ENCODE measurements around the gene ALG12. TPM values are rescaled to one million over a fixed set of nuclear protein-coding genes. Genes with fewer than 3 reads are reported as not detected.

The ALG12 gene
- polyA plus RNA-seq, 3 donors, result 7.2 to 9.5 (median 9.0) TPM

DNA sequence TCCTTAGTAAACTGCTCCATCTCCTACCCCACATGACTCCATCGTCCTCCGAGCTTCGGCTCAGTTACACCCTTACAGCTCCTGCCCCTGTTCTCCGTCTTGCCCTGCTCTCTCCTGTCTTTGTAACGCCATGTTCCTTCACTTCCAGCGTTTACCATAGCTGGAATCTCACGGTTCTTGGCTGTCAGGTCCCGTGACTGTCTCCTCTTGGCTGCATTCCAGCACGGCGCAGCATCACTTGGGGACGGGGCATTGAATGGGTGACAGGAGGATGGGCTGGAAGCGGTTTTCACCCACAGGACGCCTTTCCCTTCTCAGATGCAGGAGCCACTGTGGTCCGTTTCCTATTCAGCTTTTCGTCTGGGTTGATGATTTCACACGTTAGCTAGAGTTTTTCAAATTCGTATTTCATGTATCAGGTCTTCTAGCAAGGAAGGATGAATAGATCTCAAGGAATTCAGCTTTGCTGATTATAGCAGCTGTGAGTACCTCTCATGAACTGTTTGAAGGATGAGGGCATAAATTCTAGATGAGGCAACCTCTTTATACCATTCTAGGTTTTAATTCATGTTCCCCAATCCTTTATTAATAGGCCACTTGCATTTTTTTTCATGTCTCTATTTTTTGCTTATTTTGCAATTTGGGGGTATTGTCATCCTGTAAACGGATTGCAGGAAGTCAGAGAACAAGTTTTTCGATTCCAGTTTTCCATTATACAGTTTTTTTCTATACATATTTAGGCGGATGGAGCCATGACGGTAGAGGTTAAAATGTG lies 35.5 kb downstream of the ALG12 start:
- Mint-ChIP-seq H3K4me1 (peaks cover 10% of the 10 kb centered on the region), H3K9me3 (peaks cover 13 to 55% (median 39%) of the 10 kb centered on the region in 7 donors), H3K4me3 (no peak overlapping the region), H3K36me3 (peaks cover 54 to 70% of the 10 kb centered on the region in 2 donors), H3K27ac (no peak overlapping the region), H3K27me3 (ENCODE audit: low read depth in 3 of 3) (peaks cover 0 to 2% (median 0%) of the 10 kb centered on the region in 3 donors)
- DNase-seq, result no peak
- H3K9me3 ChIP-seq (replicated peaks in 1 of 2; ENCODE audit: control insufficient read depth in 1 of 2, insufficient read depth in 1 of 2, low read length in 2 of 2), result peaks cover 12 to 57% of the 10 kb centered on the region in 2 donors
- H3K79me2 ChIP-seq (ENCODE audit: insufficient read depth, low read length), result peaks cover 86% of the 10 kb centered on the region
- H2AFZ ChIP-seq (ENCODE audit: insufficient read depth, low read depth, low read length, poor library complexity, severe bottlenecking), result no peak overlapping the region
- H4K20me1 ChIP-seq (ENCODE audit: insufficient read depth, low read length), result peaks cover 32% of the 10 kb centered on the region
- intact Hi-C loops (cut with micrococcal nuclease), result no loop called here
- TF ChIP-seq, protein P1, sequence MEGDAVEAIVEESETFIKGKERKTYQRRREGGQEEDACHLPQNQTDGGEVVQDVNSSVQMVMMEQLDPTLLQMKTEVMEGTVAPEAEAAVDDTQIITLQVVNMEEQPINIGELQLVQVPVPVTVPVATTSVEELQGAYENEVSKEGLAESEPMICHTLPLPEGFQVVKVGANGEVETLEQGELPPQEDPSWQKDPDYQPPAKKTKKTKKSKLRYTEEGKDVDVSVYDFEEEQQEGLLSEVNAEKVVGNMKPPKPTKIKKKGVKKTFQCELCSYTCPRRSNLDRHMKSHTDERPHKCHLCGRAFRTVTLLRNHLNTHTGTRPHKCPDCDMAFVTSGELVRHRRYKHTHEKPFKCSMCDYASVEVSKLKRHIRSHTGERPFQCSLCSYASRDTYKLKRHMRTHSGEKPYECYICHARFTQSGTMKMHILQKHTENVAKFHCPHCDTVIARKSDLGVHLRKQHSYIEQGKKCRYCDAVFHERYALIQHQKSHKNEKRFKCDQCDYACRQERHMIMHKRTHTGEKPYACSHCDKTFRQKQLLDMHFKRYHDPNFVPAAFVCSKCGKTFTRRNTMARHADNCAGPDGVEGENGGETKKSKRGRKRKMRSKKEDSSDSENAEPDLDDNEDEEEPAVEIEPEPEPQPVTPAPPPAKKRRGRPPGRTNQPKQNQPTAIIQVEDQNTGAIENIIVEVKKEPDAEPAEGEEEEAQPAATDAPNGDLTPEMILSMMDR (IDR thresholded peaks at IDR 0.05), result no peak
- H3K36me3 ChIP-seq (replicated peaks in 1 of 2; ENCODE audit: control insufficient read depth in 1 of 2, insufficient read depth in 2 of 2, low read length in 2 of 2), result peaks cover 36 to 64% of the 10 kb centered on the region in 2 donors
- WGBS (ENCODE audit: insufficient coverage), result 97% methylated on average over 12 of the region's 21 CpGs
- no peak overlapping the region for H3K9ac ChIP-seq (ENCODE audit: insufficient read depth, low read length, poor library complexity, severe bottlenecking)
- H3K27ac ChIP-seq (ENCODE audit: low read depth in 1 of 2, low read length in 2 of 2), result no peak overlapping the region
- H3K4me3 ChIP-seq (replicated peaks in 1 of 3; ENCODE audit: low read depth in 2 of 3, low read length in 3 of 3), result no peak overlapping the region
- no peaks in the 10 kb centered on the region for H3K4me1 ChIP-seq (ENCODE audit: control insufficient read depth in 1 of 2, insufficient read depth in 2 of 2, low read length in 2 of 2)
- H3K4me2 ChIP-seq (replicated peaks; ENCODE audit: extremely low read depth, low read length, poor library complexity, severe bottlenecking), result no peak overlapping the region
- no peaks in the 10 kb centered on the region for H3K27me3 ChIP-seq (ENCODE audit: control insufficient read depth in 2 of 2, insufficient read depth in 2 of 2, low read length in 2 of 2)

GRCh38 chr22:49881856-49882255 lies 36.4 kb downstream of the ALG12 start:
- WGBS (ENCODE audit: insufficient coverage), result no CpG with 5 or more reads among the region's 2 CpGs
- Mint-ChIP-seq H3K27me3 (ENCODE audit: low read depth in 3 of 3) (peaks cover 0 to 2% (median 0%) of the 10 kb centered on the region in 3 donors), H3K9me3 (peaks cover 14 to 52% (median 39%) of the 10 kb centered on the region in 7 donors), H3K4me3 (no peak overlapping the region), H3K36me3 (peaks cover 48 to 67% of the 10 kb centered on the region in 2 donors), H3K27ac (no peak overlapping the region), H3K4me1 (peaks cover 10% of the 10 kb centered on the region)
- Histone ChIP-seq H3K9ac (ENCODE audit: insufficient read depth, low read length, poor library complexity, severe bottlenecking) (no peak overlapping the region), H3K4me2 (replicated peaks; ENCODE audit: extremely low read depth, low read length, poor library complexity, severe bottlenecking) (no peak overlapping the region), H4K20me1 (ENCODE audit: insufficient read depth, low read length) (peaks cover 32% of the 10 kb centered on the region), H3K4me3 (replicated peaks in 1 of 3; ENCODE audit: low read depth in 2 of 3, low read length in 3 of 3) (no peak overlapping the region), H3K79me2 (ENCODE audit: insufficient read depth, low read length) (peaks cover 88% of the 10 kb centered on the region), H3K4me1 (ENCODE audit: control insufficient read depth in 1 of 2, insufficient read depth in 2 of 2, low read length in 2 of 2) (no peaks in the 10 kb centered on the region), H3K27me3 (ENCODE audit: control insufficient read depth in 2 of 2, insufficient read depth in 2 of 2, low read length in 2 of 2) (no peaks in the 10 kb centered on the region), H3K27ac (ENCODE audit: low read depth in 1 of 2, low read length in 2 of 2) (no peak overlapping the region), H2AFZ (ENCODE audit: insufficient read depth, low read depth, low read length, poor library complexity, severe bottlenecking) (no peak overlapping the region), H3K9me3 (replicated peaks in 1 of 2; ENCODE audit: control insufficient read depth in 1 of 2, insufficient read depth in 1 of 2, low read length in 2 of 2) (peaks cover 12 to 59% of the 10 kb centered on the region in 2 donors), H3K36me3 (replicated peaks in 1 of 2; ENCODE audit: control insufficient read depth in 1 of 2, insufficient read depth in 2 of 2, low read length in 2 of 2) (peaks cover 37 to 60% of the 10 kb centered on the region in 2 donors)
- DNase-seq, result no peak
- intact Hi-C loops (cut with micrococcal nuclease), result no loop called here
- TF ChIP-seq, protein P1 (IDR thresholded peaks at IDR 0.05), result no peak

Data from CD14-positive monocyte (primary cell).